ENCODE data around the gene UNC13A. TPM values are rescaled to one million over a fixed set of nuclear protein-coding genes. Genes with fewer than 3 reads are reported as not detected.

UNC13A gene
- total RNA-seq, 4 donors from 2014 or later = under 0.01 to 0.40 (median 0.15) TPM

GRCh38 chr19:17620696-17621095, 67.5 kb downstream of the UNC13A start:
- Histone ChIP-seq H3K27me3 (peaks cover 65% of the 10 kb centered on the region), H3K4me3 (no peak overlapping the region), H3K27ac (no peak overlapping the region), H3K36me3 (no peaks in the 10 kb centered on the region), H3K4me1 (peaks cover 0 to 12% (median 0%) of the 10 kb centered on the region in 3 donors), H3K9me3 (peaks cover 0 to 14% (median 0%) of the 10 kb centered on the region in 3 donors)
- no peak for ATAC-seq
- no peak for TF ChIP-seq CTCF (IDR thresholded peaks at IDR 0.05)
- TF ChIP-seq EP300 (IDR thresholded peaks at IDR 0.05) = no peak
- WGBS, 2 donors (ENCODE audit: low coverage in 1 of 2) = no CpG with 5 or more reads among the region's 1 CpG

- ATAC-seq = no peak
- no peaks in the 10 kb centered on the region for H3K36me3 ChIP-seq
- no peak overlapping the region for H3K27ac ChIP-seq
- TF ChIP-seq EP300 (IDR thresholded peaks at IDR 0.05) = no peak
- TF ChIP-seq CTCF (IDR thresholded peaks at IDR 0.05) = no peak
- TF ChIP-seq POLR2A (IDR thresholded peaks at IDR 0.05) = no peak
- TF ChIP-seq POLR2AphosphoS5 (IDR thresholded peaks at IDR 0.05) = no peak
- WGBS, 2 donors (ENCODE audit: low coverage in 1 of 2) = 8% methylated on average over 2 of the region's 2 CpGs; no CpG with 5 or more reads in 1 of the 2 donors
- H3K27me3 ChIP-seq = peaks cover 82% of the 10 kb centered on the region
- peaks cover 0 to 14% (median 0%) of the 10 kb centered on the region in 3 donors for H3K9me3 ChIP-seq
- H3K4me3 ChIP-seq = no peak overlapping the region
- peaks cover 0 to 12% (median 0%) of the 10 kb centered on the region in 3 donors for H3K4me1 ChIP-seq
Observed at GRCh38 chr19:17618936-17619335, 69.2 kb downstream of the UNC13A start.

GRCh38 chr19:17618281-17618903, 69.8 kb downstream of the UNC13A start:
- Histone ChIP-seq H3K27me3 (peaks cover 88% of the 10 kb centered on the region), H3K4me1 (peaks cover 0 to 12% (median 0%) of the 10 kb centered on the region in 3 donors), H3K36me3 (no peaks in the 10 kb centered on the region), H3K27ac (no peak overlapping the region), H3K9me3 (peaks cover 0 to 14% (median 0%) of the 10 kb centered on the region in 3 donors), H3K4me3 (no peak overlapping the region)
- no peak for ATAC-seq
- 60% methylated on average over 1 of the region's 7 CpGs; no CpG with 5 or more reads in 1 of the 2 donors for WGBS, 2 donors (ENCODE audit: low coverage in 1 of 2)
- no peak for TF ChIP-seq POLR2A (IDR thresholded peaks at IDR 0.05)
- no peak for TF ChIP-seq POLR2AphosphoS5 (IDR thresholded peaks at IDR 0.05)

- TF ChIP-seq CTCF (IDR thresholded peaks at IDR 0.05) (no peak), EP300 (IDR thresholded peaks at IDR 0.05) (no peak), POLR2A (IDR thresholded peaks at IDR 0.05) (no peak), POLR2AphosphoS5 (IDR thresholded peaks at IDR 0.05) (no peak)
- peaks cover 0 to 14% (median 0%) of the 10 kb centered on the region in 3 donors for H3K9me3 ChIP-seq
- whole genome bisulfite sequencing, 2 donors (ENCODE audit: low coverage in 1 of 2) = 92 to 100% methylated on average over 3 to 7 of the region's 7 CpGs
- H3K27ac ChIP-seq = no peak overlapping the region
- no peak for ATAC-seq
- H3K36me3 ChIP-seq = no peaks in the 10 kb centered on the region
- peaks cover 90% of the 10 kb centered on the region for H3K27me3 ChIP-seq
- H3K4me1 ChIP-seq = peaks cover 0 to 12% (median 0%) of the 10 kb centered on the region in 3 donors
- no peak overlapping the region for H3K4me3 ChIP-seq
Observed at GRCh38 chr19:17617807-17618192, 70.4 kb downstream of the UNC13A start.

GRCh38 chr19:17616961-17617806, 71.0 kb downstream of the UNC13A start:
- peaks cover 89% of the 10 kb centered on the region for H3K27me3 ChIP-seq
- H3K36me3 ChIP-seq = no peaks in the 10 kb centered on the region
- H3K4me1 ChIP-seq = peaks cover 0 to 12% (median 0%) of the 10 kb centered on the region in 3 donors
- TF ChIP-seq CTCF (IDR thresholded peaks at IDR 0.05) (no peak), POLR2AphosphoS5 (IDR thresholded peaks at IDR 0.05) (no peak), POLR2A (IDR thresholded peaks at IDR 0.05) (no peak), EP300 (IDR thresholded peaks at IDR 0.05) (no peak)
- 20 to 63% methylated on average over 1 to 13 of the region's 28 CpGs for WGBS, 2 donors (ENCODE audit: low coverage in 1 of 2)
- H3K4me3 ChIP-seq = peak overlapping the region in 1 of 2 donors; percentile 6
- peaks cover 0 to 11% (median 0%) of the 10 kb centered on the region in 3 donors for H3K9me3 ChIP-seq
- H3K27ac ChIP-seq = no peak overlapping the region
- no peak for ATAC-seq

Measured in gastroesophageal sphincter (tissue), 4 donors.